ENCODE measurements around the gene TRMT2A. TPM values are rescaled to one million over a fixed set of nuclear protein-coding genes. Genes with fewer than 3 reads are reported as not detected.

Gene TRMT2A
- total and polyA plus RNA-seq, 8 donors, result 39.3 to 60.4 (median 46.6) TPM

- peaks cover 25 to 63% of the 10 kb centered on the region in 2 donors for H3K4me1 ChIP-seq
- H3K4me3 ChIP-seq, result no peak overlapping the region
- no peaks in the 10 kb centered on the region for H3K36me3 ChIP-seq
- no peak for TF ChIP-seq CTCF (IDR thresholded peaks at IDR 0.05)
- ATAC-seq, result no peak
- H3K9me3 ChIP-seq, result no peaks in the 10 kb centered on the region
- DNase-seq, result no peak
- intact Hi-C loops (cut with DNase I), result no loop called here
- H3K27ac ChIP-seq, result no peak overlapping the region
- no peaks in the 10 kb centered on the region for H3K27me3 ChIP-seq
Measured at GRCh38 chr22:20133930-20134549, 17.0 kb upstream of the TRMT2A start.

- peaks cover 22 to 58% of the 10 kb centered on the region in 2 donors for H3K4me1 ChIP-seq
- H3K27ac ChIP-seq, result no peak overlapping the region
- intact Hi-C loops (cut with DNase I), result no loop called here
Measured at GRCh38 chr22:20132686-20133246, 15.7 kb upstream of the TRMT2A start.

GRCh38 chr22:20131859-20132685 is 15.0 kb upstream of the TRMT2A start:
- Histone ChIP-seq H3K27ac (peak overlapping the region in 1 of 2 donors; percentile 64), H3K9me3 (no peaks in the 10 kb centered on the region), H3K4me3 (peak overlapping the region; percentile 82 to 94), H3K36me3 (peaks cover 0 to 11% of the 10 kb centered on the region in 2 donors), H3K27me3 (no peaks in the 10 kb centered on the region), H3K4me1 (peaks cover 15 to 52% of the 10 kb centered on the region in 2 donors)
- ATAC-seq (peak; percentile 1), DNase-seq (peak in 2 of 4 donors; percentile 51 to 85)
- TF ChIP-seq CTCF (IDR thresholded peaks at IDR 0.05), result no peak
- intact Hi-C loops (cut with DNase I), result no loop called here

More at GRCh38 chr22:20132686-20133246, 15.7 kb upstream of the TRMT2A start:
- no peak for TF ChIP-seq CTCF (IDR thresholded peaks at IDR 0.05)
- Histone ChIP-seq H3K9me3 (no peaks in the 10 kb centered on the region), H3K36me3 (peaks cover 0 to 4% of the 10 kb centered on the region in 2 donors), H3K4me3 (peak overlapping the region; percentile 82 to 94), H3K27me3 (no peaks in the 10 kb centered on the region)
- DNase-seq (no peak), ATAC-seq (no peak)

- TF ChIP-seq CTCF (IDR thresholded peaks at IDR 0.05), result no peak
- Histone ChIP-seq H3K4me1 (peaks cover 15 to 47% of the 10 kb centered on the region in 2 donors), H3K9me3 (no peaks in the 10 kb centered on the region), H3K27ac (peak within 1 kb of the TSS; percentile 87 to 88), H3K4me3 (peak within 1 kb of the TSS; percentile 94), H3K36me3 (peaks cover 0 to 16% of the 10 kb centered on the region in 2 donors), H3K27me3 (no peaks in the 10 kb centered on the region)
- DNase-seq (peak in 1 of 4 donors; percentile 34), ATAC-seq (peak; percentile 68)
- intact Hi-C loops (cut with DNase I), result no loop called here
Measured at GRCh38 chr22:20131597-20131858, 14.5 kb upstream of the TRMT2A start, which contains the start of gene ZDHHC8. Gene ZDHHC8 (plus strand): TSS chr22:20131804. CDS start chr22:20131948, 144 bp downstream.

Data from left lung (tissue), 10 donors.